ENCODE results near the gene USP54. TPM values are rescaled to one million over a fixed set of nuclear protein-coding genes. Genes with fewer than 3 reads are reported as not detected.

The USP54 gene
- total and polyA plus RNA-seq, 2 of the 13 experiments (the other 11 are each of a cell fraction or from before 2014, with no cell fraction given): 18.1 to 25.0 TPM

- no peak for TF ChIP-seq AGO2 (optimal IDR thresholded peaks at IDR 0.05; ENCODE audit: low read depth, low read length)
- no peak for TF ChIP-seq USF2 (IDR thresholded peaks at IDR 0.05; ENCODE audit: low read depth, low read length)
- TF ChIP-seq USF2 (CRISPR knock-in tag; IDR thresholded peaks at IDR 0.05; ENCODE audit: borderline replicate concordance): no peak
- peak; percentile 56; the same call in 1 of the 2 replicates for TF ChIP-seq KMT2B (CRISPR knock-in tag; IDR thresholded peaks at IDR 0.05)
- peak; percentile 68; the same call in 1 of the 2 replicates for TF ChIP-seq HOMEZ (CRISPR knock-in tag; IDR thresholded peaks at IDR 0.05; ENCODE audit: low read depth)
- no peak for TF ChIP-seq ATF6 (CRISPR knock-in tag; conservative IDR thresholded peaks at IDR 0.05)
- TF ChIP-seq ELK4 (CRISPR knock-in tag; IDR thresholded peaks at IDR 0.05; ENCODE audit: borderline replicate concordance): no peak
- no peak for TF ChIP-seq ZBTB44 (CRISPR knock-in tag; IDR thresholded peaks at IDR 0.05)
- TF ChIP-seq KAT8 (CRISPR knock-in tag; IDR thresholded peaks at IDR 0.05): peak; percentile 91
- no peak for TF ChIP-seq ZMAT5 (CRISPR knock-in tag; IDR thresholded peaks at IDR 0.05; ENCODE audit: borderline replicate concordance, low read depth)
- TF ChIP-seq SNAPC2 (CRISPR knock-in tag; IDR thresholded peaks at IDR 0.05): 0 out of 2 replicates have a peak, but pooled peaks have one; percentile 59
- TF ChIP-seq ZBTB39 (CRISPR knock-in tag; IDR thresholded peaks at IDR 0.05): no peak
- no peak for TF ChIP-seq ZNF33B (CRISPR knock-in tag; IDR thresholded peaks at IDR 0.05)
- TF ChIP-seq ZNF704 (CRISPR knock-in tag; IDR thresholded peaks at IDR 0.05; ENCODE audit: borderline replicate concordance): no peak; the same call in 1 of the 2 replicates
Measured at GRCh38 chr10:73625884-73626752, 35.0 kb upstream of the USP54 start (continued).
